Adrenal gland (tissue), 12 donors: ENCODE data around the gene PSAPL1. TPM values are rescaled to one million over a fixed set of nuclear protein-coding genes. Genes with fewer than 3 reads are reported as not detected.

Source experiments
- DNase-seq, 7 donors: peaks; one replicate each; pipeline ENCODE4 v3.0.0-alpha.2; 2019 to 2020
- H3K27ac ChIP-seq, 5 donors: fragments of 200-600 bp; sonication (generic) in 4 of 5; 1 replicate in 3 of 5; 2 replicates in 2 of 5; pipeline versions ENCODE4 v1.5.1 to v1.8.0; 2016 to 2020; ENCODE audit warnings: mild to moderate bottlenecking in 1 of 5
- H3K27me3 ChIP-seq: fragments of 200-600 bp; 2 replicates; pipeline ENCODE4 v1.8.0; 2021
- H3K36me3 ChIP-seq, 2 donors: fragments of 200-600 bp; replicated peaks in 1 of 2; 1 replicate in 1 of 2; 2 replicates in 1 of 2; pipeline versions ENCODE4 v1.5.1 to v1.8.0; 2018 to 2022
- H3K4me1 ChIP-seq, 2 donors: fragments of 200-600 bp; replicated peaks in 1 of 2; 1 replicate in 1 of 2; 2 replicates in 1 of 2; pipeline versions ENCODE4 v1.5.1 to v1.8.0; 2018 to 2021
- H3K4me3 ChIP-seq, 4 donors: fragments of 200-600 bp; sonication (generic) in 3 of 4; one replicate each; pipeline ENCODE4 v1.5.1; 2016 to 2018
- H3K9me3 ChIP-seq, 3 donors: fragments of 200-600 bp; sonication (generic) in 1 of 3; replicated peaks in 1 of 3; 1 replicate in 2 of 3; 2 replicates in 1 of 3; pipeline versions ENCODE4 v1.5.1 to v1.8.0; 2016 to 2021
- CTCF ChIP-seq, 6 experiments: fragments of 450-650 bp in 4 of 6; fragments of 200-600 bp in 2 of 6; sonication (generic) in 1 of 6; IDR thresholded peaks; 1 replicate in 5 of 6; 2 replicates in 1 of 6; pipeline versions ENCODE4 v1.5.1 to v1.8.0; 2016 to 2021; ENCODE audit warnings: antibody characterized with exemption in 6 of 6, mild to moderate bottlenecking in 2 of 6, moderate library complexity in 1 of 6
- POLR2A ChIP-seq, 2 donors: fragments of 450-650 bp; IDR thresholded peaks; one replicate each; pipeline ENCODE4 v1.6.1; 2017; ENCODE audit warnings: antibody characterized with exemption in 2 of 2, mild to moderate bottlenecking in 2 of 2, moderate library complexity in 1 of 2
- WGBS, 4 donors: extraction: QIAGEN DNeasy Blood & Tissue Kit in 2 of 4; methylation state at CpG; one replicate each; pipeline versions ENCODE4 v1.1.5 to v1.1.7; 2013 to 2017; 5-methylcytosine and 5-hydroxymethylcytosine counted together
- intact Hi-C, 2 donors: fragments of 100-400 bp; cut with DNase I; formaldehyde crosslinking; loops; one replicate each; pipeline versions ENCODE4 v1.14.1 to v1.15.0; 2022 to 2023
- polyA plus RNA-seq, 3 donors: library from polyadenylated mRNA; stranded (reverse); fragments of 200-250 nt in 2 of 3; fragments of 350-450 nt in 1 of 3; fragmentation: Illumina TruSeq in 1 of 3; extraction: RNeasy Lipid Tissue Mini Kit (QIAGEN cat#74804) in 1 of 3; gene quantifications; one replicate each; pipeline ENCODE4 v1.2.3, GENCODE V29; 2013 to 2014
- total RNA-seq, 9 donors: library from RNA; depleted of rRNA in 4 of 9; stranded (reverse); fragments of >200 nt in 4 of 9; fragments of 120-200 nt in 1 of 9; fragmentation: NEBNext Ultra II Directional in 1 of 9; extraction: Animal tissue kit (Norgen Biotek cat#: 25700) in 1 of 9; gene quantifications; one replicate each; pipeline versions ENCODE4 v1.1.0 to v1.2.4, GENCODE V29; 2013 to 2023
- donor health status: healthy with polysubstance abuse.
- donor health status: Bipolar disorder and iron deficiency.
- donor health status: DM: yes; HTN: yes; CAD: no.
- donor health status: DM: no; HTN: no; CAD: no.
- donor health status: DM: no; HTN: no; CAD: no.
- donor health status: DM: yes; HTN: yes; CAD: no.

Gene PSAPL1
- total and polyA plus RNA-seq, 12 donors: 0.03 to 0.08 TPM; not detected in 10

GRCh38 chr4:7473081-7473480 is 38.4 kb upstream of the PSAPL1 start:
- TF ChIP-seq CTCF (IDR thresholded peaks at IDR 0.05): no peak
- no peak for TF ChIP-seq POLR2A (IDR thresholded peaks at IDR 0.05)
- no peak overlapping the region for H3K4me3 ChIP-seq
- no peaks in the 10 kb centered on the region for H3K36me3 ChIP-seq
- no peak overlapping the region for H3K27ac ChIP-seq
- no peaks in the 10 kb centered on the region for H3K4me1 ChIP-seq
- 74 to 82% (median 75%) methylated on average over 9 to 10 of the region's 10 CpGs for WGBS, 4 donors
- intact Hi-C loops: no loop called here
- no peaks in the 10 kb centered on the region for H3K9me3 ChIP-seq
- DNase-seq: no peak
- no peaks in the 10 kb centered on the region for H3K27me3 ChIP-seq

- WGBS, 4 donors: 49 to 59% (median 55%) methylated on average over 18 to 19 of the region's 19 CpGs
- no peak overlapping the region for H3K4me3 ChIP-seq
- DNase-seq: no peak
- no peaks in the 10 kb centered on the region for H3K9me3 ChIP-seq
- H3K27ac ChIP-seq: no peak overlapping the region
- no peaks in the 10 kb centered on the region for H3K27me3 ChIP-seq
- intact Hi-C loops: no loop called here
- no peaks in the 10 kb centered on the region for H3K4me1 ChIP-seq
- H3K36me3 ChIP-seq: no peaks in the 10 kb centered on the region
- TF ChIP-seq CTCF (IDR thresholded peaks at IDR 0.05) (no peak), POLR2A (IDR thresholded peaks at IDR 0.05) (no peak)
Measured at GRCh38 chr4:7472442-7473013, 37.8 kb upstream of the PSAPL1 start.

- intact Hi-C loops: no loop called here
- no peak overlapping the region for H3K4me3 ChIP-seq
- H3K9me3 ChIP-seq: no peaks in the 10 kb centered on the region
- no peaks in the 10 kb centered on the region for H3K4me1 ChIP-seq
- no peak for DNase-seq
- H3K36me3 ChIP-seq: no peaks in the 10 kb centered on the region
- no peaks in the 10 kb centered on the region for H3K27me3 ChIP-seq
- no peak overlapping the region for H3K27ac ChIP-seq
- WGBS, 4 donors: 74 to 90% (median 85%) methylated on average over 8 of the region's 8 CpGs
- TF ChIP-seq CTCF (IDR thresholded peaks at IDR 0.05) (no peak), POLR2A (IDR thresholded peaks at IDR 0.05) (no peak)
Measured at GRCh38 chr4:7470522-7471128, 35.9 kb upstream of the PSAPL1 start.

GRCh38 chr4:7470111-7470510 is 35.4 kb upstream of the PSAPL1 start:
- TF ChIP-seq CTCF (IDR thresholded peaks at IDR 0.05) (no peak), POLR2A (IDR thresholded peaks at IDR 0.05) (no peak)
- H3K9me3 ChIP-seq: no peaks in the 10 kb centered on the region
- no peaks in the 10 kb centered on the region for H3K27me3 ChIP-seq
- H3K4me3 ChIP-seq: no peak overlapping the region
- intact Hi-C loops: no loop called here
- DNase-seq: no peak
- no peaks in the 10 kb centered on the region for H3K36me3 ChIP-seq
- H3K4me1 ChIP-seq: no peaks in the 10 kb centered on the region
- no peak overlapping the region for H3K27ac ChIP-seq
- 75 to 85% (median 78%) methylated on average over 3 of the region's 3 CpGs for WGBS, 4 donors
